HG03520 (cell line): ENCODE data around the gene RMI2.
A peak's percentile ranks its signal among the peaks of the same experiment; 100 is the strongest.
"Not testable (repeated sequence)": the region's sequence is repeated elsewhere in the genome, so short reads cannot be mapped to it uniquely, and the experiment has no call there.

Source experiments
- ATAC-seq: cut with Tn5 transposase; IDR thresholded peaks from one replicate; pipeline ENCODE4 v1.9.1; 2021; ENCODE audit warnings: mild to moderate bottlenecking, moderate library complexity; ENCODE audit not compliant: unreplicated experiment

RMI2 gene

DNA sequence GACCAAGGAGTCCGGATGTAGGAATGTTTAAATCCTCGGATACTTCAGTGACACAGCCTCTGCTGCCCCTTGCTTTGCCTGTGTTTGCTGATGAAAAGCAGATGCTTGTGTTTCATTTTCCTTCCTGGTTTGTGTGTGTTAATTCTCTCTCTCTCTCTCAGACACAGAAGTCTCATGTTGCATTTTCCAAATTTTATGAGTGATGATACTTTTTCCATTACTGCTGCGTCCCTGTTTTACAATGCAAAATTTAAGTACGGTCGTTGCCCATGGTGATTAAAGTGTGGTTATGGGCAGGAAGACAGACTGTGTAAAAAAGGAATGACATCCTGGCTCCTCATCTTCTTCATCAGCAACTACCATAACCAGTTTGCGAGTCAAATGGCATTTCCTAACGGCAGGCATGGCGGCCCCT lies 5.7 kb downstream of the RMI2 start:
- no peak for ATAC-seq

DNA sequence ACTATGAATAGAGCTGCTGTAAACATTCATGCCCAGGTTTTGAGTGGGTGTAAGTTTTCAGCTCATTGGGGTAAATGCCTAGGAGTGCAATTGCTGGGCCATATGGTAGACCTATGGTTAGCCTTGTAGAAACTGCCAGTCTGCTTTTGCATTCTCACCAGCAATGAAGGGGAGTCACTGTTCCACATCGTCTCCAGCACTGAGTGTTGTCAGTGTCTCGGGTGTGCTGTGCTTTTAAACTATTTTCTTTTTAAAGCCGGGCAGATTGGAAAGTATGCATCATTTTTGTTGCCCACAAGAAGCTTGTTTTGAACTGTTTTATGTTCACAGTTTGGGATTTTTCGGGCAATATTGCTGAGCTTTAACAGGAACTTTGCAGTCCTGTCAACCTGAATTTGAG lies 7.9 kb downstream of the RMI2 start:
- ATAC-seq, result no peak

DNA sequence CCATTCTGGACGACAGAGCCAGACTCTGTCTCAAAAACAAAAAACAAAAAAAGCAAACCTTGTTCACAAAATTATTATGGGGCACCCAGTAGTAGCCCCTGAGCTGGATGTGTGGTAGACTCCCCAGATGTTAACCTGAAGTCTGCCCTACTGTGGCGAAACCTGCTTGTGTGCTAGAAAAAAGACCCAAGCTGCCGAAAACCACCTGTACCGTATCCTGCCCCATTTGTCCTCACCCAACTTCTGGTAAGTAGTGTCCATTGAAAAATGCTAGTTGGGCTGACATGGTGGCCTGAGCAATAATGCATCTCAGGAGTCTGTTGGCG lies 9.1 kb downstream of the RMI2 start:
- ATAC-seq, result peak; percentile 10

DNA sequence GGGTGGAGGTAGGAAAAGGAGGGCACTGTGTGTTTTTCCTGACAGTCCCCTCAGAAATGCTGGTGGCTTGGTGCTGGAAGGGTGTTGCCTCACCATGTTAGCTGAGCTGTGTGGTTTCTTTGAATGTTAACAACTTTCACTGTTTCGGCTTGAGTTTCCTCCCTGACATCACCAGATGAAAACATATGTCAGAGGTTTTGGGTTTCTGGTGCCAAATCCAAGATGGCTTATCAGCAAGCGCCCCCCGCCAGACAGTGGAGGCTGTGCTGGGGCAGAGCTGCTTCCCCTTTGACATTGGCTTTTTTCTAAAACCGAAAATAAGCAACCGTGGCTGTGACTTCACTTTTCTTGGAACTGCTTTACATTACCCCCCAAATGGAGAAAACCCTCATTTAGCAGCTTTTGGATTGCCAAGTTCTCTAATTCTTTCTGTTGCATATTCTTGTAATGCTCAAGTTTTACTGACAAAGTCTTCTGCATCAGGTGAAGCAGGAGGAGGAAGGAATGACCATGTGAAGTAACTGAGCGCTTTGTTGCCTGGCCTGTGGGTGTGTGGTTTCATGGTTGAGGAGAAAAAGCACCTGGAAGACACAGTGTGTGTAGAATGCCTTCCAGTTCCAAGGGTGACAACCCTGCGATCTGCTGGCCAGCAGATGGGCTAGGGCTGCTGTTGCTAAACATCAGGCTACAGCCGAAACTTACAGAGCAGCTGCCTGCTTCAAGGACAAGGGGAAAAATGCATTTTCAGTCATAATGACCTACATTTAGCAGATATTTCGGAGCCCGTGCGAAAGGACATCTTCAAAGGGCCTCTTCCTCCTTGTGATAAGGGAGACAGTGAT lies 9.7 kb downstream of the RMI2 start:
- ATAC-seq, result peak; percentile 49

DNA sequence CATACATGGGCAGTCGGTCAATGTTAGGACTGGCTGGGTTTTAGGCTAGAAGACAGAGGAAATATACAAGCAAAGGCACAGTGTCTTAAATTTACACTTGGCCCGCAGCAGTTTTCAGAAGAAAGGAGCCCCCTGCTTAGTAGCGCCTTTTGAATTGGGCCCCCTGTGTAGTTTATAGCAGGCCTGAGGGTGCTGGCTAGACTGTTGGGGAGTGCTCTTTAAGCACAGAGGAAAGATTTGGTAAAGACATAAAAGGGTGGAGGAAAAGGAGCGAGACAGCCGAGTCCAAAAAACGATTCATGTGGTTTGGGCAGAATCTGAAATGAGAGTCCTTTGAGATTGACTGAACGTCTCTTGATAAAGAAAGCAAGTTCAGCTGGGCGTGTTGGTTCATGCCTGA lies 10.6 kb downstream of the RMI2 start:
- ATAC-seq, result no peak

DNA sequence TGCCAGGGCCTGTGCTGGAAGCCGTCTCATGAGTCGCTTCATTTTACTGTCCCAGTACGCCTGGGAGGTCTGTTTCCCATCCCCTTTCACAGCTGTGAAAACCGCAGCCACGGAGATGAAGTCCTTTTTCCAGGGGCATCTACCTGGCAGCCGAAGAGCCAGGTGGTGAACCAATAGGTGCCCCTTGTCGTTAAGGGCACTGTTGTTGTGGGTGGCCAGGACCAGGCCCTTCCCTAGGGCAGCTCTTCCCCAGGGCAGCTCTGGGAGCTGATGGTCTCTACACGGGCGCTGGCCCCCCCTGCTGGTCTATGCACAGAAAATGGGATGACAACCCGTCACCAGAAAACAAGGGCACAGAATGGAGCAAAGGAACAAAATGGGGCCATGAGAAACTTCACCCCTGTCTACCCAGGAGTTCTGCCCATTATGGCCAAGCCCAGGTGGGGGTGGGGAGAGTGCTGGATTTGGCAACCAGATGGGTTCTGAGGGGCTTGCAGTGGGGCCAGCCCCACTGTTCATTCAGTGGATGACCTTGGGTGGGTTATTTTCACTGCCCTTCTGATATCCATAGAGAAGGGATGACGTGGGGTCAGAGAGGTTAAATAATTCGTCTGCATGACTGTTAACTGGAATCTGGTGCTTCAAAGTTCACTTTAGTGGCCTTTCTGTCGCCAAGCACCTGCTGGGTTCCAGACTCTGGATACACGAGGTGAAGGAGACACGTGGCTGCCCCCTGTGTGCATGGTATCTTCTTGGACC lies 11.5 kb downstream of the RMI2 start:
- no peak for ATAC-seq

DNA sequence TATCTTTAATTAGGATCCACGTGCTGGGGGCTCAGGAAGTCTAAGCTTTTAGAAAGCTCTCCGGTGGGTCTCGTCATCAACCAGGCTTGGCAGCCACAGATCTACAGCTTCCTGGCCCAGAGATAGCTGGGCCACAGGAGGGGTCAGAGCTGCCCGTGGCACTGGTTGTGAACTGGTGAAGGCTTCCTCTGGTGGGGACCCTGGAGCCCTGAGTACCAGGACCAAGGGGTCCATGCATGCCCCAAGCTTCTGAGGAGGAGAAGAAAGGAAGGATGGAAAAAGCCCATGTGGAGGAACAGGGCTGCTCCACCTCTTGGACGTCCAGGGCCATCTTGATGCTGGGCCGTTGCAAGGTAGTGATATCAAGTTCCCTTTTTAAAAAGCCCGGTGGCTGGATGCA lies 13.3 kb downstream of the RMI2 start:
- no peak for ATAC-seq

DNA sequence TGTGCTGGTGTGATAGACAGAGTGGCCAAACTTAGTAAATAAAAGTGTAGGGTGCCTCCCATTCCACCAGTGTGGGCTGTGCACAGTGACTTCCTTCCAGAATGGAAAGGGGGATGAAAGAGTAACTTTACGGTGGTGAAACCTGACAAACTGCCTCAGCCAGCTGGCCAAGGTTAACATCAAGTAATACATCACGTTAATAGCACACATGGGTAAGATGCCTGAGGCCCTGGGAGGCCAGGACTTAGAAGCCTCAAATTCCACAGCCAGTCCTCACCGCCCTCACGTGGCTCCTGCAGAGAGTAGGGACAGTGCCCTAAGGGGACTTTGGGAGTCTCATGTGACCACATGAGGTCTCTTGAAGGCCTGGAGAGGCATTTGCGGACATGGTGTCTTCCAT lies 14.1 kb downstream of the RMI2 start:
- no peak for ATAC-seq

DNA sequence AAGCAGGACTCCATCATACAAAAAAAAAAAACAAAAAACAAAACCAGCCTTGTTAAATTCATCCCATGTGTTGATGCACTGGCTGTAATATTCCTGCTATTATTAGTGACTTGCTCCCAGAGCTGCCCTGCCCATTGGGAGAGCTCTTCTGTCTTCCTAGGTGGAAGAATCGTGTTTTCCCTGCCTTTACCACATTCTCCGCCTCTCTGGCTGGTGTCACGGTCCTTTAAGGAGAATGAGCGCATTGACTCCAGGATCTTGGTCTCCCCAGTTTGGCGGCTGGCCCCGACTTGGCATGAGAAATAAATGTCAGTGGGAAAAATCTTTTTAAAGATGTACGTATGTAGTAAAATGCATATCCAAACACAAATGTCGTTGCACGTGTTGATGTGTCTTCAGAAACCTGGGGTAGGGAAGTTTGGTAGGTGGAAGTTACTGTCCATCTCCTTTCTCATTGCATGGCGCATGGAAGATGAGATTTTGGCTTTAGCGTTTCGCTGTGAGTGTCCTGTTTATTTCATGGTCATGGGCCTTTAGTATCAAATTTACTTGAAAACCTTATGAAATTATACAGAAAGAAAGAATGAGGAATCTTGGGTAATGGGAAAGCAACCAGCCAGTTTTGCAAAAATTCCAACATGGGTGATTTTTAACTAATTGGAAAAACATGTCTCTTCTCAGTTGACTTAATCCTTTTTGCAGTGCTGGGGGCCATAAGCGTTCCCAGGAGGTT lies 15.5 kb downstream of the RMI2 start:
- no peak for ATAC-seq

DNA sequence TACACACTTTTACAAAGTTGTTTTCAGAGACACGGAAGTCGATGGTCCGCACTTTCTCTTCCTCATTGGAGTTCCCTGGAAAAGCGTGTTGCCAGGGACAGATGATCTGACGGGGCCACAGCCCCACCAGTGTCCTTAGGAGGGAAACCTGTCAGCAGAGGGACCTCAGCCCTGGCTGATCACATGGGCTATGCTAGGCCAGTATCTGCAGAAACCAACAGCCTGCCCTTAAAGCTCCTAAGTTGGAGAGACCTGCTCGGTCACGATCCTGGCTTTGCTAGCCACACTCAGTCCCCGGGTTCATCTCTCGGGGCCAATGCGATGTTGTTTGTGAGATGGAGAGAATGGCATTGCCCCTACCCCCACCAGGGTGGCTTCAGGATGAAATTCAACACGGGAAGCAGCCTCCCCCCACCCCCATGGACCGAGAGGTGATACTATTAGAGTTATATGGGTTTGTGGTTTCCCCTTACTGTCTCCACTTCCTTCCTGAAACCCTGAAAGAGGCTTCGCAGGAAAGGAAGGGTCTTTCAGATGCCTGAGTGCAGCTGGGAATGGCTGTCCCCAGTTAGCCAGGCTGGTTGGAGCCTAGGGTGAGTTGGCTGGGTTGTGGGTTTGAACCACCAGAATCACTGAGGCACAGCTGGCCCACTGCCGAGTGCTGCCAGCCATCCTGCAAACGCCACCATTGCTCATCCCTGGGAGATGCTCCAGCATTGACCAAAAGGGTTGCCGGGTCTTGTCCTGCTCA lies 16.6 kb downstream of the RMI2 start:
- no peak for ATAC-seq

DNA sequence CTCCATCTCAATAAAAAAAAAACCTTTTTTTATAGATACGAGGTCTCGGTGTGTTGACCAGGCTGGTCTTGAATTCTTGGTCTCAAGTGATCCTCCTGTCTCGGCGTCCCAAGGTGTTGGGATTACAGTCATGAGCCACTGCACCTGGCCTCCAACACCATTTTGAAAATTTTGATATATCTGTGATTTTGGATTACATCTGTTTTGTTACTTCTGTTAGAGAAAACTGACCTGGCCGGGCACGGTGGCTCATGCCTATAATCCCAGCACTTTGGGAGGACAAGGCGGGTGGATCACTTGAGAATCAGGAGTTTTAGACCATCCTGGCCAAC lies 18.6 kb downstream of the RMI2 start:
- ATAC-seq, result no peak

DNA sequence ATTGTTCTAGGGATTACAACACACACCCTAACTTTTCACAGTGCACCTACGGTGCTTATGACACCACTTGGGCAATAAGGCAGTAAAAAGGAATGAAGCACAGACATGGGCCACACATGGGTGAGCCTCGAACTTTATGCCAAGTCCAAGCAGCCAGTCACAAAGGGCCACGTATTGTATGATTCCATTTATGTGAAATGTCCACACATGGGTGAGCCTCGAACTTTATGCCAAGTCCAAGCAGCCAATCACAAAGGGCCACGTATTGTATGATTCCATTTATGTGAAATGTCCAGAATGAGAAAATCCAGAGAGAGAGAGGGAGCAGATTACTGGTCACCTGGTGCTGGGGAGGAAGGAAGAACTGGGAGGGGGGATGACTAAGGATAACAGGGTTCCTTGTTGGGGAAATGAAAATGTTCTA lies 22.2 kb downstream of the RMI2 start:
- no peak for ATAC-seq

DNA sequence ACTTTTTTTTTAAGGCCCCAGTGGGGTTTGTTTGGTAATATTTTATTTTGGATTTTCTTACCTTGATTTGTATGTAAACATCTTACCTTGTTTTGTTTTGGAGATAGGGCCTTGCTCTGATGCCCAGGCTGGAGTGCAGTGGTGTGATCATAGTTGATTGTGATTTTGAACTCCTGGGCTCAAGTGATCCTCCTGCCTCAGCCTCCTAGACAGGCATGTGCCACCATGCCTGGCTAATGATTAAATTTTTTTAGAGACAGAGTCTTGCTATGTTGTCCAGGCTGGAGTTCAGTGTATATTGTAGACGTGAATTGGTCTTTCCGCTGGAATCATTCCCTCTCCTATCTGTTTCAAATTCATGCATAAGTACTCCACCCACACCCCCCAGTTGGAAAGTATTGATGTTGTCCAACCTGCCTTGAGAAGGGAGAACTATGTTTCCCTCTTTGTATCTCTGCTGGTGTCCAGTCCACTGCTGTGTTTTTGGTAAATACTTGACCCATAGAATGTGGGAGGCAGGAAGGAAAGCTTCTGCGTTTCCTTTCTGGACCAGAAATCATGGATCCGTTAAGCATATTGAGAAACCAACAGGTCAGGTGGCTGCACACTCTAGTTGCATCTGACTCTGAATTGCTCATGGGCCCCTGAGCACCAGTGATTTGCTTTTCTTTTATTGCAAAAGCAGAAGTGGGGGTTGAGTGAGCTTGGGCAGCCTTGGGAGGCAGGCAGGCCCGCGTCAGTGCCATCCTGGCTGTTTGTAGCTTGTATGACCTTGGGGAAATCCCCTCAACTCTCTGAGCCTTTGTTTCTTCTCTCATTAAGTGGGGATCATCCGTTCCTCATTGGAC lies 25.0 kb downstream of the RMI2 start:
- ATAC-seq, result no peak

DNA sequence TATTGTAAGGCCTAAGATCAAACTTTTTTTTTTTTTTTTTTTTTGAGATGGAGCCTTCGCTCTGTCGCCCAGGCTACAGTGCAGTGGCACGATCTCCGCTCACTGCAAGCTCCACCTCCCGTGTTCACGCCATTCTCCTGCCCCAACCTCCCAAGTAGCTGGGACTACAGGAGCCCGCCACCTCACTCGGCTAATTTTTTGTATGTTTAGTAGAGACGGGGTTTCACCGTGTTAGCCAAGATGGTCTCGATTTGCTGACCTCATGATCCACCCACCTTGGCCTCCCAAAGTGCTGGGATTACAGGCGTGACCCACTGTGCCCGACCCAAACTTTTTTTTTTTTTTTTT lies 25.6 kb downstream of the RMI2 start:
- ATAC-seq, result not testable (repeated sequence)

DNA sequence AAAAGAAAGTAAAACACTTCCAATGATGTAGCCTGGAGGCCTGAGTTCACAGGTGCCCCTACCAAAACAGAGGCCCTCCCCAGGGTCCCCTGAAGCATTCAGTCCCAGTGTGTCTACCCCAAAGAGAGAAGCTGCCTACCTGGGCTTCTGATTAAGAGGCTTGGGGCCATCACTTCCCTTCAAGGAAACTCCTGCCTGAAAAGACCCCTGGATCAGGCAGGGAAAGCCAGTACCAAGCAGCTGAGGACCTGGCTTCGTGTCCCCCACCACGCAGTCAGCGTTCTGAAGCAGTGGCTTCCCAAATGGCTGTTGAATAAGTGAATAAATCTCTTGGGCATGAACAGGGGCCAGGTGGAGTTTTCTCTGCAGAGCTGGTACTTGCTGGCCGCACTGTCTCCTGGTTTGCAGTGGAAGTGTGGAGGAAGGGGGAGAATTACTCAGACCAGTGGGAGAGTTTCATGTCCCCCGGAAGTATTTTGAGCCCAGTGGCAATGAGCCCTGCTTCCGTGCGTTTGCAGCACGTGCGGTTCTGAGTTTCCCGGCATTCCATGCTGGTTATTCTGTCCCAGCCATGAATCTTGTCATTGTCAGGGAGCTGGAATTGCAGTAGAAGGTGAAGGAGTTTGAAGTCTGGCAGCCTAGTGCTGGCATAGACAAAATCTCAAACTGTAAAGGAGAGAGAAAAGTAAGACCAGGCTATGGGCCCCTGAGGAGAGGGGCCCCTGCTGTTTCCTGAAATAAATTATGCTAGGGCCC lies 27.0 kb downstream of the RMI2 start:
- no peak for ATAC-seq

DNA sequence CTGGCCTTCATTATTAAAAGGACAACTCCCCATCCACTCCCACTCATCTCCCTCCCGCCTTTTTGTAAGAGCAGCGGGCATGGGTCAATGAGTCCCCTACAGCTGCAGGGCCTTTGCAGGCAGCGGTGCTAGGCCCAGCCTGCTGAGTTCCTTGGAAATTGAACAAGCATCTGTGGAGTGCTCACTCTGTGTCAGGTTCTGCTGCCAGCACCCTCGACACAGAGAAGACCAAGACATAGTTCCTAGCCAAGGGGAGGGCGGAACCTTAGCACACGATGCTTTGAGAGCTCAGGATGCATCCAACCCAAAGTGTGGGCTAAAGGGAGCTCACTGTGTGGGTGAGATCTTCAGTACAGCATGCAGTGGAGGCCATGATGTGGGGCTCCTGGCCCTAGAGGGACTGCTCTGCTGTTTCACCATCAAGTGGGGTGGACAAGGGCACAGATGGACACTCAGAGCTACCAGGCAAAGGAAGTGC lies 27.6 kb downstream of the RMI2 start:
- no peak for ATAC-seq

DNA sequence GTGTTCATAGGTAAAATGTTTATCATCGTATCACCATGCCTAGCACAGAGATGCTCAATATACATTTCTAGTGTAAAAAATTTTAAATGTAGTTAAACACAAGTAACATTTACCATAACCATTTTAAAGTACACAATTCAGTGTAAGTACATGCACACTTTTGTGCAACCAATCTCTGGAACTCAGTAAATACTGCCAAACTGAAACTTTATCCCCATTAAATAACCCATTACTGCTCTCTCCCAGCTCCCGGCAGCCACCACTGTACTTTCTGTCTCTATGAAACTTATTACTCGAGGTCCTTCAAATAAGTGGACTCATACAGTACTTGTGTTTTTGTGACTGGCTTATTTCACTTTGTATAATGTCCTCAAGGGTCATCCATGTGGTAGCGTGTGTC lies 29.0 kb downstream of the RMI2 start:
- no peak for ATAC-seq

DNA sequence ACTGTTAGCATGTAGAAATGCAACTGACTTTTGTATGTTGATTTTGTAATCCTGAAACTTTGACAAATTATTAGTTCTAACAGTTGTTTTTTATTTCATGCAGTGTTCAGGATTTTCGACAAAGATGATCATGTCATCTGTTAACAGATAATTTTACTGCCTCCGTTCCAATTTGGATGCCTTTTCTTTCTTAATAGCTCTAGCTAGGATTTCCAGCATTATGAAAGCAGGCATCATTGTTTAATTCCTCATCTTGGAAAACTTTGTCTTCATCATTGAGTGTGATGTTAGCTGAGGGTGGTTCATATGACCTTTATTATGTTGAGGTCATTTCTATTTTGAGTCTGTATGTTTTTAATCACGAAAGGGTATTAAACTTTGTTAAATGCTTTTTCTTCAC lies 31.9 kb downstream of the RMI2 start:
- ATAC-seq, result no peak

DNA sequence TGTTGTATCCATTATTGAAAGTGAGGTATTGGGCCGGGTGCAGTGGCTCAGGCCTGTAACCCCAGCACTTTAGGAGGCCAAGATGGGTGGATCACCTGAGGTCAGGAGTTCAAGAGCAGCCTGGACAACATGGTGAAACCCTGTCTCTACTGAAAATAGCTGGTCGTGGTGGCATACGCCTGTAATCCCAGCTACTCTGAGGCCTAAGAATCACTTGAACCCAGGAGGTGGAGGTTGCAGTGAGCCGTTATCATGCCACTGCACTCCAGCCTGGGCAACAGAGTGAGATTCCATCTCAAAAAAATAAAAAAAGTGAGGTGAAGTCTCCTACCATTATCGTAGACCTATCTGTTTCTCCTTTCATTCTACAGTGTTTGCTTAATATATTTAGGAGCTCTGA lies 33.7 kb downstream of the RMI2 start:
- not testable (repeated sequence) for ATAC-seq

DNA sequence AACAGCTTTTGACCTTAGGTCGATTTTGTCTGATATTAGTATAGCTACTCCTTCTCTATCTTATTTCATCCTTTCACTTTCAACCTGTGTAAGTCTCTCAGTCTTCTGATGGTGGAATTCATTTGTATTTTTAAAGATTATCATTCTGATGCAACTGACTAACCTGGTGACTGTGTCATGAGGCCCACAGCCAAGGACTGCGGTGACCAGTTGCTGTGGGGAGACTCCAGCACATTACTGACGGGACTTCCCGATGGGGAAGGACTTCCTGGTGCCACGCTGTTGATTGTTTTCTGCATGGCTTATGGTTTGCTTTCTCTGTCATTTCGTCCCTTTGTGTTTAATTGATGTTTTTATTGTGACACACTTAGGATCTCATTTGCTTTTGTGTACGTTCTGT lies 34.2 kb downstream of the RMI2 start:
- no peak for ATAC-seq
